Fibroblast of mammary gland (primary cell): ENCODE data around the gene HOXD13.

ENCODE experiments used
- DNase-seq: peaks from one replicate; pipeline ENCODE4 v3.0.0-alpha.2; 2010; ENCODE audit warnings: low read depth
- H3K4me3 ChIP-seq: 2 replicates; pipeline ENCODE4 v1.5.1; 2011; ENCODE audit warnings: low read depth, mild to moderate bottlenecking, low read length, moderate library complexity; ENCODE audit not compliant: control insufficient read depth
- TF ChIP-seq, protein P1 (sequence below): conservative IDR thresholded peaks from 2 replicates; pipeline ENCODE4 v1.5.1; 2011; ENCODE audit warnings: low read depth, low read length, inconsistent platforms; ENCODE audit not compliant: control insufficient read depth, insufficient read depth

Gene HOXD13

DNA sequence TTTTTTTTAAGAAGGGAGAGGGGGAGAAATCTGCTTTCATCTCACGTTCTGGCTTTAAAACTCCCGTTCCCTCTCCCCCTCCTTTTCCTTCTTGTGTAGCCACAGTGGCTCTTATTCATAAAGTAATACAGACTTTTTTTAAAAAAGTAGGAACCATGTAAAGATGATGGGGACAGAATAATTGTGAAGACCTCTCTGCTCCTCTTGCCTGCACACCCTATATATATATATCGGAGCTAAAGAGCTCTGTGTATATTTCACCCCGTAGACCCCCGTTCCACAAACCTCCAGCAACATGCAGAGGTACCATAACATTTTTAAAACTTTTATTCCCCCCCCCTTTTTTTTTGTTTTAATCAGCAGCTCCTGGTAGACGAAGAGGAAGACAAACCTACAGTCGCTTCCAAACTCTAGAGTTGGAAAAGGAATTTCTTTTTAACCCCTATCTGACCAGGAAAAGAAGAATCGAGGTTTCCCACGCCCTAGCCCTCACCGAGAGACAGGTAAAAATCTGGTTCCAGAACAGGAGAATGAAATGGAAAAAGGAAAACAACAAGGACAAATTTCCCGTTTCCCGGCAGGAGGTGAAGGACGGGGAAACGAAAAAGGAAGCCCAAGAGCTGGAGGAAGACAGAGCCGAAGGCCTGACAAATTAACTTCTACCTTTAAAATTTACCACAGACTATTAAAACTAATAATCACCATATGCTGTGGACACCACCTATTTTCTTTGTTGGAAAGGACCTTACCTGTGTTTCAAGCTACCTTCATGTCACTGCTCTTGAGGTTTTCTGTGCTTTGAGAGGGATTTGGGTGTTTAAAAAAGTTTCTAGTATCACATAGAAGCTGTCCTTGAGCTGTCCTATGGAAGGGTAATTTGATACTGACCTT is 38.7 kb downstream of the HOXD13 start:
- DNase-seq = no peak
- TF ChIP-seq, protein P1, sequence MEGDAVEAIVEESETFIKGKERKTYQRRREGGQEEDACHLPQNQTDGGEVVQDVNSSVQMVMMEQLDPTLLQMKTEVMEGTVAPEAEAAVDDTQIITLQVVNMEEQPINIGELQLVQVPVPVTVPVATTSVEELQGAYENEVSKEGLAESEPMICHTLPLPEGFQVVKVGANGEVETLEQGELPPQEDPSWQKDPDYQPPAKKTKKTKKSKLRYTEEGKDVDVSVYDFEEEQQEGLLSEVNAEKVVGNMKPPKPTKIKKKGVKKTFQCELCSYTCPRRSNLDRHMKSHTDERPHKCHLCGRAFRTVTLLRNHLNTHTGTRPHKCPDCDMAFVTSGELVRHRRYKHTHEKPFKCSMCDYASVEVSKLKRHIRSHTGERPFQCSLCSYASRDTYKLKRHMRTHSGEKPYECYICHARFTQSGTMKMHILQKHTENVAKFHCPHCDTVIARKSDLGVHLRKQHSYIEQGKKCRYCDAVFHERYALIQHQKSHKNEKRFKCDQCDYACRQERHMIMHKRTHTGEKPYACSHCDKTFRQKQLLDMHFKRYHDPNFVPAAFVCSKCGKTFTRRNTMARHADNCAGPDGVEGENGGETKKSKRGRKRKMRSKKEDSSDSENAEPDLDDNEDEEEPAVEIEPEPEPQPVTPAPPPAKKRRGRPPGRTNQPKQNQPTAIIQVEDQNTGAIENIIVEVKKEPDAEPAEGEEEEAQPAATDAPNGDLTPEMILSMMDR = no peak
- H3K4me3 ChIP-seq = peak overlapping the region; percentile 71

DNA sequence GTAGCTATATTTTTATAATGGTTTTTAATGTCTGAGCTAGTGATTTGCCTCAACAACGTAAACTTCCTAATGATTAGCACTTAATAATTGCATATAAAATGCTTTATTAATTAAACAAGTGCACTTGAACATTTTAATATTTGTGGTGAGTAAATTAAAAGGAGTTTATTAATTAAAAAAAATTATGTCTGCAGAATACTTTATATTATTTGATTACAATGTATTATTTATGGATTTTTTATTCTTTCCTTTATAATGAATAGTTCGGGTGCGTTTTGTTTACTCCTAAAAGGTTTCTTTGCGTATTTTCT is 39.3 kb downstream of the HOXD13 start:
- peak overlapping the region; percentile 71 for H3K4me3 ChIP-seq
- TF ChIP-seq, protein P1 = no peak
- DNase-seq = no peak

DNA sequence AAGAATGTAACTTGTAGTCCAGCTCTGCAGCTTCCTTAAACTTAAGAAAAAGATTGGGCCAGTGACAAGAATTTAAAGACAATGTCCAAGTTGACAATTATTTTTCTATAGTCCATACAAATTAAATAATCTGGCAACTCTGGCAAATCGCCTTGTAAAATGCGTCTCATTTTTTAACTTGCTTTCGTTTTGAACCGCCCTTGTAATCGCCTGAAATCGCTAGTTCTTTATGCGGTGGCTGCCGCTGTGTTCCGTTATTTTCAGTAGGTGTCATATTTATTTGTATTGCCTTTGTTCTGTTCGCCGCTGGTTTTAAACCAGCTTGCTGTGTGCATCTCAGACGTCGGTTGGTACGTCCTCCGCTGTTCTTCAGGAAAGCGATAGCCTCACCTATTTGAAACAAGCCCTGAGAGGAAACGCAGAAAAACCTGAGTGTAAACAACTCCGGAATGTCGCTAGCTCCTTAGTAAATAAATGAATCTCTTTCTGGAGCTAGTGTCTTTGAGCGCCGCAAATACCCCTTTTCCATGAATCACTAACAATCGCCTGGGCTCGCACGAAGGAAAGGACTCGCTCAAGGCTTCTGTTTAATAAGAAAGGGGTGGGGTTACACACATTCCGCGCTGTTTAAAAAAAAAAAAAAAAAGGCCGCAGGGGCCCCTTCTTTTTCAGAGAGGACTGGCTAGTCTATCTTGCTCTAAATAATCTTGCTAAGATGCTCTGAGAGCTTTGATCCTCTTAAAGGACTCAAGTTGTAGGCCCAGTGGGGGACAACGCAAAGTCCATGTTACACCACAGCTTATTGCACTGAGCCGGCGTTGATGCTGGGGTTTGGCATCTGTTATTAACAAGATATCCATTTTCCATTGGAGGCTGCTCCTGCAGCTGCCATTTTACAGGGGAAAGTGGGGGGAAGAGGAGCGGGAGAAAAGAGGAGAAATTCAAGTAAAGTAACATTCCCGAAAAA is 40.0 kb downstream of the HOXD13 start:
- peak overlapping the region; percentile 71 for H3K4me3 ChIP-seq
- DNase-seq = peak; percentile 66
- TF ChIP-seq, protein P1 = no peak

DNA sequence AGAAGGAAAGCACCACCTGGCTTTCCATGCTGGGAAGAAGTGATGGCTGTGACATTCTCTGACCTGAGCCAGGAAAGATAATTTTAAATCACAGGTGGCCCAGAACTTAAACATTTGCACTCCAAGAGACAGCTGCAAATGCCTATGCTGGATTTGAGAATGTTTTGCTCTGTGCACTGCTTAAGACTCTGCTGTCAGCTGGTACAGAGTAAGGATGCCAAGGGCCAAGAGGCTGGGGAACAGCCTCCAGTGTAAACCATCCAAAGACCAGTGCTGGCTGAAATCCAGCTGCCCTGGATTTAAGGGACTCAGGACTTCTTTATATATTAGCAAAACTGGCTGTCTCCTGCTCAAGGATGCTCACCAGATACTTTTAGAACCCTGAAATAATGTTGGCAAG is 40.9 kb downstream of the HOXD13 start:
- TF ChIP-seq, protein P1 = no peak
- no peak for DNase-seq
- H3K4me3 ChIP-seq = no peak overlapping the region

DNA sequence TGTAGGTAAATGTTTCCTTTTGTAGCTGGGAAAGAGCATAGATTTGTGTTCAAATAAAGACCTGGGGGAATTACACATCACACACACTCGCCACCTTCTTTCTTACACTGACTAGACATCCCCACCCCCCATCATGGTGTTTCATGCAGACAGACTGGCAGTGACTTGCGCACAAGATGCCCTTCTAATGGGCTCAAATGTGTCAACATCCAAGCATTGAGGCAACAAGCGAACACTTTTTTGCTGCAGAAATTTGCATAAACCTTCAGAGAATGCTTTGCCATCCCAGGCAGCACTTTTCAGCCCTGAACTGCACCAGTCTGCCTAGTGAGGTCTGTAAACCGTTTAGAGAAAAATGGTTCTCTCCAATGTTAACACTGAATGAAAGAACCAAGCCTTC is 41.5 kb downstream of the HOXD13 start:
- no peak for DNase-seq
- H3K4me3 ChIP-seq = no peak overlapping the region
- TF ChIP-seq, protein P1 = no peak

DNA sequence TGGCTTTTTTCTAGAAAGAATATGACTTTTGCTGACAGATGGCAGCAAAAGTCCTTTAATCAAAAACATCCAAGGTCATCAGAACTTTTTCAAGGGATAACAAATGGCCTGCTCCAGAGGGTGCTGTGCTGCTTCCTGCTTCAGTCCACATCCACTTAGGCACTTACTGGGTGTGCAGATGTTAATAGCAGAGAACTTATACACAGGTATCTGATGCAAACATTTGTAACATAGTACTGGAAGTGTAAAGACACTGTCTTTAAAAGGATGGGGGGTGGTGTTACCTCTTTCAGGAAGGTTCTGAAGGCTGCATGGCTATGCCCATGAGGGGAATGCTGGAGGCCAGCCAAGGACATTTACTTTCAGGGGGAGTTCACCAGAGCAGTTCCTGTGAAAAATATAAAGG is 42.5 kb downstream of the HOXD13 start:
- H3K4me3 ChIP-seq = no peak overlapping the region
- peak; percentile 64 for DNase-seq
- TF ChIP-seq, protein P1 = peak; percentile 1
